CD4-positive, alpha-beta T cell treated with Interleukin-6 at 100 ng/mL for 8 hours (primary cell): ENCODE measurements around the gene YBX2.
"Not testable (repeated sequence)": the region's sequence is repeated elsewhere in the genome, so short reads cannot be mapped to it uniquely, and the experiment has no call there.

Experiments
- DNase-seq: peaks from one replicate; pipeline ENCODE4 v3.0.0-alpha.2; 2020; ENCODE audit warnings: mixed read lengths, low spot score

YBX2 gene

DNA sequence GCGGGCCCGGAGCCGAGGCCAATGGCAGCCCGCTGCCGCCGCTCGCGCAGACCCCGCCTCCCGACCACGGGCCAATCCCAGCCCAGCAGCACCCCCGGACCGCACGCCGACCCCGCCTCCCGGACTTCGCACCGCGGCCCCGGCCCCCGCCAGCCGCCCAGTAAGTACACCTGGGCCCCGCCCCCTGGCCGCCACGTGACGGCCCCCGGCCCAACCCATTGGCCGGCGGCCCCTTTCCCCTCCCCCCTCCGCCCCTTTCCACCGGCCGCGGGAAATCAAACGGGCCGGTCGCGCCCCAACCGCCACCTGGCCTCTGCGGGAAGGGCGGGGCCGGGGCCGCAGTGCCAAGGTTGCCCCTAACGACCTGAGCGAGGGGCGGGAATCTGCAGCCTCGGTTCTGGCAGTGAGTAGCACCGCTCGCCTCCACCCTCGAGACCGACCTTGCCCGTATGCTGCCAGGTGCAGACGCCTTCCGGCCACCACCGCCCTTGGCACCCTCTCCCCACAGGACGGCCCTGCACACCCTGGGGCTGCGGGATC lies at the start of gene YBX2:
YBX2 (minus strand) TSS at position 26 of the 540 bp plus-strand sequence. CDS start 139 bp downstream, outside the sequence.
- peak; percentile 68 for DNase-seq

DNA sequence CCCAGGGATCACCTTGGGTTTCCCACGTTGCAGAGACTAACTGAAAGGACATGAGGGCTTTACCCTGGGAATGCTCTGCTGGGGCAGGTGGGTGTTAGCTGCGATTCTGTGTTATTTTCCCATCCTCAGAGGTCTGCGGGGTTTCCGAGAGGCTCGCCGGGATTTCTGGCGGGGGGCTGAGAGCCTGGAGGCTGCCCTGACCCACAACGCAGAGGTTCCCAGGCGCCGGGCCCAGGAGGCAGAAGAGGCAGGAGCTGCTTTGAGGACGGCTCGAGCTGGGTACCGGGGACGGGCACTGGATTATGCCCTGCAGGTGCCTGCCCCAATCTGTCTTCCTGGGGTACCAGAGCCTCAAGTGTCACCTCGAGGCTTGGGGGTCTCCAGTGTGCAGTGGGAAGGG lies 48.8 kb upstream of the YBX2 start:
- no peak for DNase-seq

DNA sequence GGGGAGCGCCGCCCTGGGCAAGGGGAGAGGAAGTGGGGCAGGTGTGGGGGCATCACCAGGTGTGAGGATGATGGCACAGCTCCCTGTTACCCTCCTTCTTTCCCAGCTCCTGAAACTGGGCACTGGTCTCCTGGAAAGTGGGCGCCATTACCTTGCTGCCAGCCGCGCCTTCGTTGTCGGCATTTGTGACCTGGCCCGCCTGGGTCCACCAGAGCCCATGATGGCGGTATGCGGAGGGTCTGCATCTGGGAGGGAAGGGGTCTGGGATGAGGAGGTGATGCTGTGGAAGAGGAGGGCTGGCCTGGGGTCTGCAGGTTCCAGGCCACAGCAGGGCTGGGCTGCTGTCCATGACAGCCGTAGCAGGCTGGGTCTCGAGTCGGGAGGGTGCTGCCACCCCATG lies 47.4 kb upstream of the YBX2 start:
- DNase-seq = no peak

DNA sequence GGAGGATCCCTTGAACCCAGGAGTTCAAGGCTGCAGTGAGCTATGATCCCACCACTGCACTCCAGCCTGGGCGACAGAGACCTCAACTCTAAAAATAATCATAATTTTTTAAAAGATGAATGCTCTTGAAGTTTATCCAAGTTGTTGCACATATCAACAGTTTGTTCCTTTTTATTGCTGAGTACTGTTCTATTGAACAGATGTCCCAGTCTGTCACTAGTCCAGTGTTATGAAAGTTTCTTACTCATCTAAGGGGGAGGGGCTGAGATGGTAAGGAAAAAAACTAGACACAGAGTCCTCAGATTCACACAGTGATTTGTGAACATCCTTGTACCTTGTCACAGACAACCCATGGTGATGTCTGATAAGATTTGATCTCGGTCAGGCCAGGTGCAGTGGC lies 45.7 kb upstream of the YBX2 start:
- no peak for DNase-seq

DNA sequence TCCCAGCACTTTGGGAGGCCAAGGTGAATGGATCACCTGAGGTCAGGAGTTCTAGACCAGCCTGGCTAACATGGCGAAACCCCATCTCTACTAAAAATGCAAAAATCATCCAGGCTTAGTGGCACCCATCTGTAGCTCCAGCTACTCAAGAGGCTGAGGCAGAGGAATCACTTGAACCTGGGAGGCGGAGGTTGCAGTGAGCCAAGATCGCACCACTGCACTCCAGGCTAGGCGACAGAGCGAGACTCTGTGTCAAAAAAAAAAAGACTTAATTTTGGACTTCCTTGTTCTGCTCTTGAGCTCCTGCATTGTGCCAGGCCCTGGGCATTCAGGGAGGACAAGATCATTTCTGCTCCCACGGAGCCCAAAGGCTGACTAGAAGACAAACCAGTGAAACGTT lies 43.2 kb upstream of the YBX2 start:
- not testable (repeated sequence) for DNase-seq

DNA sequence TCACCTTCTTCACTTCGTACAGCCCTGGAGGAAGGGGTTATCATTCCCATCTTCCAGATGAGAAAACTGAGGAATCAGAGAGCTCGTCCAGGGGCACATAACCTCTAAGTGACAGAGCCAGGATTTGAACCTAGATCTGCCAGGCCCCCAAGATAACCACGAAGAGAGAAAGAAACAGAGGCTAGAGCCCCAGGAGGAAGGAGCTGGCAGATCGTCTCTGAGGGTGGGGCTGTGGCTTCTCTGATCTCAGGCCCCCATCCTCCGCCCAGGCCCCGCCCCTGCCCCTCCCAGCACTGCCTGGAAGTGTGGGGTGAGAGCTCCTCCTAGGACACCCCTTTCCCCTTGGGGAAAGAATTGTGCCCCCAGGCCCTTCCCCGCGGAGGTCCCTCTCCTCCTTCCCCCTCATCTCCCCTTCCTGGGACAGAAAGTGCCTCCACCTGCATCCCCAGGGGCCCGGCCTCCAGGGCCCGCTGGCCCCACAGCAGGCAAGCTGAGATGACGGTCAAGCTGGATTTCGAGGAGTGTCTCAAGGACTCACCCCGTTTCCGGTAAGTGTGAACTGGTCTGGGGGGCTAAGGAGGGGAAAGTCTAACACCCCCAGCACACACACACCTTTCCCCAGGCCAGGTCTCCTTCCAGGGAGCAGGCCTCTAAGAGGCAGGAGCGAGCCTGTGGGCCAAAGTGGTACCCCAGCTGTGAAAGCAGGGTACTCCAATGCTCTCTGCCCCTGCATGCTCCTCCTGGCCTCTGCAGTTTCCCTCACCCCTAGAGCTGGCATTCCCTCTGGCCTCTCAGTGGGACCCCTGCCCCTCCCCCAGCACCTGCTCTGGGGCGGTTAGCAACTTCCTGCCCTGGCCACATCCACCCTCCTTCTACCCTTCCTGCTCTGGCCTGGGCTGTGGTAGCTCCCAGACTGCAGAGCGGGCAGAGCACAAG lies 42.1 kb upstream of the YBX2 start, which contains the start of gene ACAP1:
ACAP1 (plus strand) TSS at position 290 of the 936 bp plus-strand sequence; CDS start at position 496, 206 bp downstream.
- DNase-seq = peak; percentile 92

DNA sequence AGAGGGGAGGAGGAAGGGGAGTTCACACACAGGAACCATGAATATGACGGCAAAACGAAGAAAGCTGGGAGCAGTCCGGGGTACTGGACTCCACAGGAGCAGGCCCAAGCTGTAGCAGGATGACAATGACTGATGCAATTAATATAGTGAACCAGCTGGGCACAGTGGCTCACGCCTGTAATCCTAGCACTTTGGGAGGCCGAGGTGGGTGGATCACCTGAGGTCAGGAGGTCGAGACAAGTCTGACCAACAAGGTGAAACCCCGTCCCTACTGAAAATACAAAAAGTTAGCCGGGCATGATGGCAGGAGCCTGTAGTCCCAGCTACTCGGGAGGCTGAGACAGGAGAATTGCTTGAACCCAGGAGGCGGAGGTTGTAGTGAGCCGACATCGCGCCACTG lies 41.3 kb upstream of the YBX2 start:
- DNase-seq = not testable (repeated sequence)

DNA sequence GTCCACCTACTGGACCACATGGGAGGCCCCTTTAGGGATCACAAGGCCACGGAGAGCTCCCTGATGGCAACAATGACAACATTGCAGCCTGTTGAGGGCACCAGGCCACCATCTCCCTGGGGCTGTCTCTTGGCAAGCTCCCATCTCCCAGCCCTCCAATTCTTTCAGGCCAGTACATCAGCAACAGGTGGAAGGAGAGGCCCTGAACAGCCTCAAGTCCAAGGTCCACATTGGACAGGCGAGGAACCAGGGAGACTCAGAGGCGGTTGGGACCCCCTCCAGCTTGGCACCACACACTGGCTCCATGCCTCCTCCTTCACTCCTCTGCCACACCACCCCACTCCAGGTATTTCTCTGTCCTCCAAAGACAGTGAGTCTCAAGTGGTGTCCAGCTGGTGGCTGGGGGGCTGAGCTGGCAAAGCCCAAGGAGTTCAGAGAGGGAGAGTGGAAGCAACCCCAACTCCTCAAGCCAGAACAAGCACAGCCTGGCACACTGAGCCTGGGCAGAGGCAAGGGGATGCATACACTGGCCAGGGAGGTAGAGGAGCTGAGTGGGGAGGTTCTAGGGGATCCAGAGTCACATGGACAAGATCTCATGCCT lies 40.6 kb upstream of the YBX2 start:
- DNase-seq = no peak

DNA sequence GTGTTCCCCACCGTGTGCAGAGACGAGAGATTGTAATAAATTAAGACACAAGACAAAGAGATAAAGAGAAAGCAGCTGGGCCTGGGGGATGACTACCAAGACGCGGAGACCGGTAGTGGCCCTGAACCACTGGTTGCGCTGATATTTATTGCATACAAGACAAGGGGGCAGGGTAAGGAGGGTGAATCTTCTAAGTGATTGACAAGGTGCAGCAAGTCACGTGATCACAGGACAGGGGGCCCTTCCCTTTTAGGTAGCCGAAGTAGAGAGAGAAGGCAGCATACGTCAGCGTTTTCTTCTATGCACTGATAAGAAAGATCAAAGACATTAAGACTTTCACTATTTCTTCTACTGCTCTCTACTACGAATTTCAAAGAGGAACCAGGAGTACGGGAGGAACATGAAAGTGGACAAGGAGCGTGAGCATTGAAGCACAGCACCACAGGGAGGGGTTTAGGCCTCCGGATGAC lies 38.2 kb upstream of the YBX2 start:
- DNase-seq = not testable (repeated sequence)

DNA sequence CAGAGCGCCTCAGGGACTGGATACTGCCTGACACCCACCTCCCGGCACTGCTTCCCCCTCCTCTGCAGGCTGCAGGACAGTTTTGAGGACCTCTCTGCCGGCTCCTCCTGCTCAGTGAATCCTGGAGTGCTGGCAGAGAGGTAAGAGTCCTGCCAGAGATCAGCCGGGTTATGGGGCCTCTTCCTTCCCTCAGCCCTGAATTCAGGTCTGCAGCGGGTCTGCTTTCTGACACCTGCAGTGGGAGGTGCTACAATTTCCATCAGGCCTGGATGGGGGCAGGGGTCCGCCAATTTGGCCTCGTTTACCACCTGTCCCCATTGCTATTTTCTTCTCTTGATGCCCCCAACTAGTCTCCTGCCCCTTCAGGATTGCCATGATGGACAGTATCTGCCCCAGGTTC lies 37.7 kb upstream of the YBX2 start:
- DNase-seq = no peak

DNA sequence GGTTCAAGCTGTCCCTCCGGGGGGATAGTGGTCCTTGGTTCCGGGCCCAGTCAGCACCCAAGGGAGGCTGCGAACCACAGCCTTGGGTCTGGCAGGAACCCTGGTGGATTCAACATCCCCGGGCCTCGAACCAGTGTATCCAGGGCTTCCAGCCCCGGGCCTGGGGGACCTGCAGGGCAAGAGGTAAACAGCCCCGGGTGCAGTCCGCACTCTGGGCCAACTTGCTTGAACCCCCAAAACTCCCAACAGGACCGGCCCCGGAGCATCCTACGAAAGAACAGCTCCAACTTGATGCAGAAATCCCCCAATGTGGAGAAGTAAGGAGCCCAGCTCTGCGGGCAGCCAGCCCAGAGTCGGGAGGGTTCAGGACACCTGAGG lies 36.2 kb upstream of the YBX2 start:
- DNase-seq = no peak

DNA sequence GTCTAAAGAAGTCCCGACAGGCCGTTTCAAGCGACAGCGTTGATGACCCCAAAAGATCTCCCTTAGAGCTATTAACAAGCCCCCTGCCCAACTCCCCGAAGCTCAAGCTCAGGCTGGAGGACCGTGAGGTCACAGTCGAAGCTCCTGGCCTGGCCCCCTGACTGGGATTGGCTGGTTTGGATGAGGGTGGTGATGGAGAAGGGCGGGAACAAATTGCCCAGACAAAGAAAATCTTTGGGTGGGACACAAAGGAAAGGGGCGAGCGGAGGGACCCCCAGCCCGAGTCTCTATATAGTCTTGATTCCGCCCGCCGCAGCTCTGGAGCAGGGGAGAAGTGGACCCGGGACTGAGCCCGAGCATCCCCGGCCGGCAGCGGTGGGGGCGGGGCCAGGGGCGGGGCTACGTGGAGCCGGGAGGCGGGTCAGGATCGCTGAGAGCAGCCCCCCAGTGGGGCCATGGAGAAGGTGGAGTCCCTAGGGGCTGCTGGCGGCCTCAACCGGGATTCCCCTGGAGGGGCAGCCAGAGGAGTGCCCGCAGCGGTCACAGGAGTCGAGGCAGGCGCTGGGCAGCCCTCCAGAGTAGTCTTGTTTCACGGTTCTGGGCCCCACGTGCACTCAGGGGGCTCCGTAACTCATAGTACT lies 35.7 kb upstream of the YBX2 start:
- peak; percentile 74 for DNase-seq

DNA sequence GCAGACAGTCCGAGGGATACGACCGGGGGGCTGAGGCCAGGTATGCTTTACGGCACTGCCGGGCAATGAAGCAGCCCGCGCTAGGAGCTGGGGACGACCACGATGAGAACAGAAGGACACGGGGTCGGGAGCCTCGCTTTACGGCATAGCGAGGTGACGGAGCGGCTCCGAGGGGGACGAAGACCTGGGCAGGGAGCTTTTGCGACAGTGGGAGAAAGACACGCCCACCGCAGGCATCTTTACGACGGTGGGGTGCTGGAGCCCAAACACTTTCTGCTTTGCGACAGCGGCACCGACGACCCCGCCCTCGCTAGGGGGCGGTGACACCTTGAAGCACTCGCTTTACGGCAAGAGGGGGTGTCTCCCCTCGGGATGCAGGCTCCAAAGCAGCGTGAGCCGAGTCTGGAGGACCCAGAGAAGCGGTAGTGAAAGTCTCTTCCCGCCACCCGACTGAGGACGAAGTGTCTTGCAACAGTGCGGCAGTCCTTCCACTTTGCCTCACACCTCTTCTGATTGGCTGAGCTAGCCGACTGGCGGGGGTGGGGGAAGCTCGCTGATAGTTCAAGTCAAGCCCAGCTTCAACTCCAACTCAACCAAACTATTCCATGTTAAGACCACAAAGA lies 35.0 kb upstream of the YBX2 start:
- peak; percentile 97 for DNase-seq

DNA sequence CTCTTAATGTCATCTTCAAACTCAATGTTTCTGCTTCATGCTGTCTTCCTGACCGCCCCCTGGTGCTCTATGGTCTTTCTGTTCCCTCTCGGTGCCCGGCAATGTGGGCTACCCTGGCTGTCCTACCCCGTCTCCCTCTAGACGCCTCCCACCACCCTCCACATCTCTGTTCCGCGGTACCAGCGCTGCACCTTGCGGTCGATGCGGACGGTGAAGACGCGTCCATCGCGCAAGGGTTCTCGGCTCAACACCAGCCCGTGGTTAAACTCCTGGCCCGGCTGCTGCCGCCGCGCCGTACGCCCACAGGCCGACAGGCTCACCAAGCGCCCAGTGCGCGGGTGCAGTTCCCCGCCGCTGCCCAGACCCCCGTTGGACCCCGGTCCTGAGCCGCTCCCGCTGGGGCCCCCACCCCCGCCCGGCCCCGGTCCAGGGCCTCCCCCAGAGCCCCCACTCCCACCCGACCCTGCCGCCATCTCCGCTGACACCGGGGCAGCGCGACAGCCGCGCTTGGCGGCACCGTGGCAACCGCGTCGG lies 34.5 kb upstream of the YBX2 start, which contains the start of gene NEURL4:
NEURL4 (minus strand) TSS at position 496 of the 534 bp plus-strand sequence; CDS start at position 473, 23 bp downstream.
- DNase-seq = no peak

DNA sequence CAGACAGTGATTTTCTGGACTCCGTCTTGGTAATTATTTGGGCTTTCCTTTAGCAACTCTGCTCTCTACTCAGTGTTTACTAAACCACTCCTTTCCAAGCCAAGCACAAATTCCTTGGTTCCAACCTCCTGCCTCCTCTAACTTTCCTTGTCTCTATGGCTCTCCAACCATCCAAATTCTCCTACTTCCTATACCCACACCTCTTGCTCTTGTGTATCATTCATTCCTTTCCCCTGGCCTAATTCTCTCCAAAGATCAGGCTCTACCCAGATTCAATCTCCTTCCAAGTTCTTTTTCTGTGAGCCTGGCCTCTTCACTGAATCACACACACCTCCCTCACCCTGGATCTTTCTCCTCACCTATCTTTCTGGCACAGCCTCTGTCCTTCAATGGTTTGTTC lies 33.6 kb upstream of the YBX2 start:
- DNase-seq = no peak

DNA sequence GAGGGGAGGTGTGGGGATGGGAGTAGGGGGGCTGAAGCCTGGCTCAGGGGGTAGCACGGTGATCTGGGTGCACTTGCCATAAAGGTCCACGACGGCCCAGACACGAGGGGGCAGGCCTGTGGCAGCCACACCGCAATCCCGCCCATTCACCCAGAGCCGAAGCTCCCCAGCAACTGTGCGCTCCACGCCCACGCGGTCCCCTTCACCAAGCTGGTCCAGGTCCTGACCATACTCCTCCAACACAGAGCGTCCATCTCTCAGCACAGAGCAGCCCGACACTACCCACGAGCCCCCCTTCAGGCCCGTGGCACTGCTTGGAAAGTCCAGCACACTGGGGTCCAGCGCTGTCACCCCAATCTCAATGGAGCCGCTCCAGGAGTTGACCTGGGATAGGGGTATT lies 33.1 kb upstream of the YBX2 start:
- no peak for DNase-seq

DNA sequence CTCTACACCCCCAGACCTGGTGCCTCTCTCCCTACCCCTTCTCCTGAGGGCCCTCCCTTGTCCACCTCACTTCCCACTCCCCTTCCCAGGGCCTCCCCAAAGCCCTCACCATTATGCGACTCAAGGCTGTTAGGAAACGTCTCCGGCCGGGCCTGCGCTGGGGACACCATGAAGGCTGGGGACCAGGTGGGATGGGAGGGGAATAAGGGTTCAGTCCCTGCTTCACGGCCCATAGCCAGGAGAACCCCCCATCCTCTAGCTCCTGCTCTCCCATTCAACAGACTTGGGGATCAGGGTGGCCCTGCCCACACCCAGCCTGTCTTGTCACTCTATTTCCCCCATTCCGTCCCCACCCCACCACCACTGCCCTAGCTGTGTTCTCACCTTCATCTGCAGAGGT lies 32.6 kb upstream of the YBX2 start:
- DNase-seq = no peak

DNA sequence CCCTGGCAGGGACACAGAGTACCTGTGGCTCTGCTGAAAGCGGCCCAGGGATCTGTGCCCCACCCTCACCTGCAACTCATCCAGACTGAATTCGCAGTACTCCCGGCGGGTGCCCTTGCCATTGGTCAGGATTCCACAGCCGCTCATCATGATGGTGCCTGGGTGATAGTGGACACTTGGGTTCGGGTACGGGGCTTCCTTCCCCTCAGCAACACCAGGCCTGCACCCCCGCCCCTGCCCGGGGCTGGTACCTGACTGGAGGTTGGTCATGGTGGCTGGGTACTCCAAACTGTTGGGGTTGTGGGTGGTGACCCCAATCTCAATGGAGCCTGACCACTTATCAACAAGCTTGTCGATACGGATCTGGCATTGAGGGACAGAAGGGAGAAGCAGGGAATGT lies 31.7 kb upstream of the YBX2 start:
- DNase-seq = no peak

DNA sequence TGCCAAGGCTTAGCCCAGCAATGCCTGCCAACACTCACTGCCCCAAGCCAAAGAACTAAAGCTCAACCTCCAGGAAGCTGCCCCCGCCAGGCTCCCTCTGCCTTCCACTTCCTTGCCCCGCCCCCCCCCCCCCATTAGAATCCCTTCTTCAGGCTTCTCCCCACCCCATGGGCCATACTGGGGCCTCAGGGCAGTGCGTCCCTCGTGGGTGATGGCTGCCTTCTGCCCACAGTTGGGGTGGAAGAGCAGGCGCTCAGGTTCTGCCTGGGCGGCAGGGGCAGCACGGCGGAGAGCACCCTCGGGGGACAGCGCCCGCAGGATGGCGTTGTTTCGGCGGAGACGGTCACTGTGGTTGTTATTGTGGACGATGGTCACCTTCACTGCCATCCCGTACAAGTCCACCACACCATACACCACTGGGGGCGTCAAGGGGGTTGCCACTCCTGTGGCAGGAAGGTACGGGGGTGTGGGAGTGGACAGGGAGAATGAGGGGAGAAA lies 30.6 kb upstream of the YBX2 start:
- DNase-seq = no peak

DNA sequence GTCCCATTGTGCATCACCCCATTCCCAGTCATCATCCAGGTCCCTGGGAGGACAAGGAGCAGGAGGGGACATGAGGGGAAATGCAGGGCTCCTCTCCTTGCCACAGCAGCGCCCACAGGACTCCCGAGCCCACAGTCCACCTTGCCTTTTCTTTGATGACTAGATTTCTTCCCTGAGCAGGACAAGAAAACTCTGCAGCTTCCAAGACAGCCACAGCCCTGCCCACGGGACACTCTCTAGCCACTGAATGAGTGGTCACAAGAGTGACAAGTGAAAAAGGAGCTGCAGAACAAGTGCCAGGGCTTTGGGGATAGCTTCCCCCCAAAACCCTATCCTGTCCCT lies 30.0 kb upstream of the YBX2 start:
- no peak for DNase-seq

DNA sequence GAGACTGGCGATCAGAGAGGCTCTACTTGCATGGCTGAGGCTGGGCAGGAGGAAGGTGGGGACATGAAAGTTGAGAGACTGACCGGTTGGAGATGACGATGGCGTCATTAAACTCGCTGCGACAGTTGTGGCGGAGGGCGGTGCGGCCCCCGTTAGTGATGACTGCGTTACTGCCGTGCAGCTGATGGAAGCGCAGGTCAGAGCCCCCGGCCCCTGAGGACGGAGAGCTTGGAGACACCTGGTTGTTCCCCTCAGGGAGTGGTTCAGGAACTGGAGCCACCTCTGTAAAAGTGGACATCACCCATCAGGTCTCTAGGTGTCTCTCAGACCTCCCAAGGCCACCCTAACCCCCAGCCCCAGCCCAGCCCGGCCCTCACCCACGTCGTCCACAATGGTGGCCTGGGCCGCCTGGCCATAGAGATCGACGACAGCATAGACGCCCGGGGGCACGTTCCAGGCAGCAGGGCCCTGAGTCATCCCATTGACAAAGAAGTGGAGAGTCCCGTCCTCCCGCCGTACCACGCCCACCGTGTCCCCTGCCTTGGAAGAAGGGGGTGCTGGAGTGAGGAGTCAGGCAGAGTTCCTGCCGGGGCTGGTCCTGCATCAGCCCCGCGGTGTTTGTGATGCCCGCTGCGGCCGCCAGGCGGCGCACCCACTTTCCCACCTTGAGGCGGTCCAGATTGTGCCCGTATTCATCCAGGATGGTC lies 29.4 kb upstream of the YBX2 start:
- peak; percentile 61 for DNase-seq
